Neural progenitor cell (in vitro differentiated cells): ENCODE measurements around the gene KIAA2012. TPM values are rescaled to one million over a fixed set of nuclear protein-coding genes. Genes with fewer than 3 reads are reported as not detected.

Source experiments
- DNase-seq: peaks from one replicate; pipeline ENCODE4 v3.0.0-alpha.2; 2016; ENCODE audit warnings: low spot score
- H2AFZ ChIP-seq: fragments of 200-600 bp; sonication (generic); replicated peaks from 2 replicates; pipeline ENCODE4 v1.6.1; 2016; ENCODE audit warnings: antibody characterized with exemption
- H3F3A ChIP-seq: fragments of 200-600 bp; sonication (generic); 2 replicates; pipeline ENCODE4 v1.6.1; 2016; ENCODE audit warnings: antibody characterized with exemption, low read depth
- H3K27ac ChIP-seq: fragments of 200-600 bp; sonication (generic); 2 replicates; pipeline ENCODE4 v1.5.1; 2016; ENCODE audit warnings: mild to moderate bottlenecking
- H3K27me3 ChIP-seq: fragments of 200-600 bp; sonication (generic); 2 replicates; pipeline ENCODE4 v1.6.1; 2016; ENCODE audit warnings: mild to moderate bottlenecking, moderate library complexity
- H3K36me3 ChIP-seq: fragments of 200-600 bp; sonication (generic); 2 replicates; pipeline ENCODE4 v1.5.1; 2016
- H3K4me1 ChIP-seq: fragments of 200-600 bp; sonication (generic); 2 replicates; pipeline ENCODE4 v1.6.1; 2016; ENCODE audit warnings: mixed run types
- H3K4me2 ChIP-seq: fragments of 200-600 bp; sonication (generic); 2 replicates; pipeline ENCODE4 v1.6.1; 2016
- H3K4me3 ChIP-seq: fragments of 200-600 bp; sonication (generic); 2 replicates; pipeline ENCODE4 v1.5.1; 2016
- H3K79me2 ChIP-seq: fragments of 200-600 bp; sonication (generic); 2 replicates; pipeline ENCODE4 v1.6.1; 2016; ENCODE audit warnings: low read depth
- H3K9ac ChIP-seq: fragments of 200-600 bp; sonication (generic); 2 replicates; pipeline ENCODE4 v1.6.1; 2016
- H3K9me3 ChIP-seq: fragments of 200-600 bp; sonication (generic); 2 replicates; pipeline ENCODE4 v1.5.1; 2016; ENCODE audit warnings: low read depth
- H4K20me1 ChIP-seq: fragments of 200-600 bp; sonication (generic); 2 replicates; pipeline ENCODE4 v1.6.1; 2016; ENCODE audit warnings: low read depth
- H3K27ac Mint-ChIP-seq: 3 replicates; pipeline ENCODE4 v1.8.0; 2021; ENCODE audit warnings: mixed read lengths
- H3K27me3 Mint-ChIP-seq: 2 replicates; pipeline ENCODE4 v1.8.0; 2022; ENCODE audit warnings: low read depth, mild to moderate bottlenecking, inconsistent platforms, moderate library complexity, mixed read lengths; ENCODE audit not compliant: insufficient read depth
- H3K36me3 Mint-ChIP-seq: 3 replicates; pipeline ENCODE4 v1.8.0; 2021; ENCODE audit warnings: mixed read lengths
- H3K4me1 Mint-ChIP-seq: 3 replicates; pipeline ENCODE4 v1.8.0; 2021; ENCODE audit warnings: mixed read lengths
- H3K4me3 Mint-ChIP-seq: 3 replicates; pipeline ENCODE4 v1.8.0; 2021; ENCODE audit warnings: mild to moderate bottlenecking, moderate library complexity, mixed read lengths
- H3K9me3 Mint-ChIP-seq: 3 replicates; pipeline ENCODE4 v1.8.0; 2020; ENCODE audit warnings: mixed read lengths
- CTCF ChIP-seq: fragments of 200-600 bp; sonication (generic); IDR thresholded peaks from 2 replicates; pipeline ENCODE4 v1.5.1; 2017; ENCODE audit warnings: antibody characterized with exemption, mild to moderate bottlenecking
- EZH2 ChIP-seq: fragments of 200-600 bp; sonication (generic); IDR thresholded peaks from 2 replicates; pipeline ENCODE4 v1.6.1; 2017; ENCODE audit warnings: antibody characterized with exemption, mild to moderate bottlenecking, moderate library complexity
- EZH2phosphoT487 ChIP-seq: fragments of 200-600 bp; sonication (generic); IDR thresholded peaks from 2 replicates; pipeline ENCODE4 v1.6.1; 2017; ENCODE audit warnings: antibody characterized with exemption
- total RNA-seq: library from RNA; depleted of rRNA; stranded (reverse); fragments of >200 nt; gene quantifications from 2 replicates; pipeline ENCODE4 v1.2.3, GENCODE V29; 2015; ENCODE audit warnings: low replicate concordance

KIAA2012 gene
- total RNA-seq, 1 donor from 2014 or later, result not detected

- peaks cover 2% of the 10 kb centered on the region for H3K27me3 Mint-ChIP-seq
- no peak overlapping the region for H3K4me2 ChIP-seq
- H3K9me3 Mint-ChIP-seq, result peaks cover 6% of the 10 kb centered on the region
- no peak overlapping the region for H3K27ac ChIP-seq
- H3K36me3 ChIP-seq, result no peaks in the 10 kb centered on the region
- H3K36me3 Mint-ChIP-seq, result no peaks in the 10 kb centered on the region
- H3K27ac Mint-ChIP-seq, result no peak overlapping the region
- H3K4me3 Mint-ChIP-seq, result no peak overlapping the region
- no peak for TF ChIP-seq CTCF
- no peak for TF ChIP-seq EZH2
- no peak for TF ChIP-seq EZH2phosphoT487
- no peak overlapping the region for H3K4me3 ChIP-seq
- H3K27me3 ChIP-seq, result no peaks in the 10 kb centered on the region
- no peak overlapping the region for H3K9ac ChIP-seq
- no peaks in the 10 kb centered on the region for H3K4me1 Mint-ChIP-seq
- no peak for DNase-seq
- no peaks in the 10 kb centered on the region for H3K4me1 ChIP-seq
- no peaks in the 10 kb centered on the region for H3K9me3 ChIP-seq
- H2AFZ ChIP-seq, result no peak overlapping the region
- no peaks in the 10 kb centered on the region for H4K20me1 ChIP-seq
- H3F3A ChIP-seq, result no peaks in the 10 kb centered on the region
- H3K79me2 ChIP-seq, result no peaks in the 10 kb centered on the region
Measured at GRCh38 chr2:202184557-202184956, 111.5 kb downstream of the KIAA2012 start.

- H3K4me3 Mint-ChIP-seq, result no peak overlapping the region
- no peak for DNase-seq
Measured at GRCh38 chr2:202185156-202185555, 112.1 kb downstream of the KIAA2012 start.

GRCh38 chr2:202186641-202187202 is 113.7 kb downstream of the KIAA2012 start:
- H3K27ac ChIP-seq, result no peak overlapping the region
- H3K9me3 Mint-ChIP-seq, result peaks cover 5% of the 10 kb centered on the region
- H4K20me1 ChIP-seq, result no peaks in the 10 kb centered on the region
- no peak overlapping the region for H3K4me3 Mint-ChIP-seq
- H3K36me3 ChIP-seq, result no peaks in the 10 kb centered on the region
- H3K36me3 Mint-ChIP-seq, result no peaks in the 10 kb centered on the region
- no peak for TF ChIP-seq CTCF
- TF ChIP-seq EZH2, result no peak
- TF ChIP-seq EZH2phosphoT487, result no peak
- no peak overlapping the region for H3K9ac ChIP-seq
- no peaks in the 10 kb centered on the region for H3F3A ChIP-seq
- no peak for DNase-seq
- H3K4me3 ChIP-seq, result no peak overlapping the region
- no peak overlapping the region for H3K27ac Mint-ChIP-seq
- no peaks in the 10 kb centered on the region for H3K4me1 ChIP-seq
- H3K4me2 ChIP-seq, result no peak overlapping the region
- no peaks in the 10 kb centered on the region for H3K9me3 ChIP-seq
- no peaks in the 10 kb centered on the region for H3K4me1 Mint-ChIP-seq
- peaks cover 1% of the 10 kb centered on the region for H3K27me3 Mint-ChIP-seq
- H3K27me3 ChIP-seq, result no peaks in the 10 kb centered on the region
- no peaks in the 10 kb centered on the region for H3K79me2 ChIP-seq
- H2AFZ ChIP-seq, result no peak overlapping the region

More at GRCh38 chr2:202185156-202185555, 112.1 kb downstream of the KIAA2012 start:
- TF ChIP-seq CTCF, result no peak
- TF ChIP-seq EZH2phosphoT487, result no peak
- no peak for TF ChIP-seq EZH2
- peaks cover 6% of the 10 kb centered on the region for H3K9me3 Mint-ChIP-seq
- Histone ChIP-seq H3K4me1 (no peaks in the 10 kb centered on the region), H4K20me1 (no peaks in the 10 kb centered on the region), H3K27me3 (no peaks in the 10 kb centered on the region), H3K4me2 (no peak overlapping the region), H3K9me3 (no peaks in the 10 kb centered on the region), H2AFZ (no peak overlapping the region), H3K4me3 (no peak overlapping the region), H3K36me3 (no peaks in the 10 kb centered on the region), H3K79me2 (no peaks in the 10 kb centered on the region), H3K27ac (no peak overlapping the region), H3K9ac (no peak overlapping the region), H3F3A (no peaks in the 10 kb centered on the region)
- peaks cover 2% of the 10 kb centered on the region for H3K27me3 Mint-ChIP-seq
- no peaks in the 10 kb centered on the region for H3K4me1 Mint-ChIP-seq
- H3K36me3 Mint-ChIP-seq, result no peaks in the 10 kb centered on the region
- H3K27ac Mint-ChIP-seq, result no peak overlapping the region
